Endodermal cell (in vitro differentiated cells): ENCODE data around the gene CDH4. TPM values are rescaled to one million over a fixed set of nuclear protein-coding genes. Genes with fewer than 3 reads are reported as not detected.

Experiments used
- DNase-seq: peaks from one replicate; pipeline ENCODE4 v3.0.0-alpha.2; 2017
- H3K27ac ChIP-seq: 2 replicates; pipeline ENCODE4 v1.5.1; 2013; ENCODE audit warnings: mild to moderate bottlenecking, low read depth, low read length, moderate library complexity
- H3K27me3 ChIP-seq: 2 replicates; pipeline ENCODE4 v1.6.1; 2013; ENCODE audit warnings: mild to moderate bottlenecking, low read length, moderate library complexity; ENCODE audit not compliant: insufficient read depth, control insufficient read depth, poor library complexity, severe bottlenecking
- H3K36me3 ChIP-seq: 2 replicates; pipeline ENCODE4 v1.7.0; 2013; ENCODE audit warnings: mild to moderate bottlenecking, low read length, moderate library complexity; ENCODE audit not compliant: control insufficient read depth, insufficient read depth
- H3K4me1 ChIP-seq: one replicate; pipeline ENCODE4 v1.7.0; 2013; ENCODE audit warnings: low read length; ENCODE audit not compliant: control insufficient read depth, insufficient read depth
- H3K4me3 ChIP-seq: 2 replicates; pipeline ENCODE4 v1.5.1; 2013; ENCODE audit warnings: mild to moderate bottlenecking, low read length, moderate library complexity
- H3K9ac ChIP-seq: 2 replicates; pipeline ENCODE4 v1.6.1; 2013; ENCODE audit warnings: mild to moderate bottlenecking, low read length, moderate library complexity; ENCODE audit not compliant: poor library complexity, severe bottlenecking; ENCODE audit errors: extremely low read depth
- H3K9me3 ChIP-seq: 2 replicates; pipeline ENCODE4 v1.6.1; 2013; ENCODE audit warnings: mild to moderate bottlenecking, low read length, moderate library complexity; ENCODE audit not compliant: control insufficient read depth
- H3K27ac Mint-ChIP-seq: 2 replicates; pipeline ENCODE4 v1.8.0; 2020; ENCODE audit warnings: mixed read lengths
- H3K27me3 Mint-ChIP-seq: 2 replicates; pipeline ENCODE4 v1.8.0; 2021; ENCODE audit warnings: mild to moderate bottlenecking, mixed read lengths; ENCODE audit not compliant: insufficient read depth
- H3K36me3 Mint-ChIP-seq: 2 replicates; pipeline ENCODE4 v1.8.0; 2020; ENCODE audit warnings: low read depth, mixed read lengths
- H3K4me1 Mint-ChIP-seq: 2 replicates; pipeline ENCODE4 v1.8.0; 2020; ENCODE audit warnings: mixed read lengths
- H3K4me3 Mint-ChIP-seq: 2 replicates; pipeline ENCODE4 v1.8.0; 2020; ENCODE audit warnings: mild to moderate bottlenecking, moderate library complexity, mixed read lengths
- H3K9me3 Mint-ChIP-seq: 2 replicates; pipeline ENCODE4 v1.8.0; 2020; ENCODE audit warnings: mild to moderate bottlenecking, mixed read lengths
- CTCF ChIP-seq: fragments of 200-600 bp; sonication (generic); conservative IDR thresholded peaks from 2 replicates; pipeline ENCODE4 v1.5.0; 2021; ENCODE audit warnings: antibody characterized with exemption, mild to moderate bottlenecking
- WGBS, 2 experiments: methylation state at CpG; one replicate each; pipeline versions ENCODE4 v1.1.5 to v1.1.7; 2013; ENCODE audit warnings: missing lambda C conversion rate in 2 of 2, mixed read lengths in 1 of 2; ENCODE audit not compliant: insufficient coverage in 1 of 2, insufficient read length in 1 of 2; 5-methylcytosine and 5-hydroxymethylcytosine counted together
- total RNA-seq, 2 donors: library from RNA; stranded (reverse); fragmentation: NEBNext Ultra II Directional in 1 of 2; extraction: Animal tissue kit (Norgen Biotek cat#: 25700) in 1 of 2; gene quantifications; 2 replicates in 1 of 2; 3 replicates in 1 of 2; pipeline ENCODE4 v1.2.1, GENCODE V29; 2021

CDH4 gene
- total RNA-seq, 2 donors from 2014 or later = 1.8 to 5.8 TPM

DNA sequence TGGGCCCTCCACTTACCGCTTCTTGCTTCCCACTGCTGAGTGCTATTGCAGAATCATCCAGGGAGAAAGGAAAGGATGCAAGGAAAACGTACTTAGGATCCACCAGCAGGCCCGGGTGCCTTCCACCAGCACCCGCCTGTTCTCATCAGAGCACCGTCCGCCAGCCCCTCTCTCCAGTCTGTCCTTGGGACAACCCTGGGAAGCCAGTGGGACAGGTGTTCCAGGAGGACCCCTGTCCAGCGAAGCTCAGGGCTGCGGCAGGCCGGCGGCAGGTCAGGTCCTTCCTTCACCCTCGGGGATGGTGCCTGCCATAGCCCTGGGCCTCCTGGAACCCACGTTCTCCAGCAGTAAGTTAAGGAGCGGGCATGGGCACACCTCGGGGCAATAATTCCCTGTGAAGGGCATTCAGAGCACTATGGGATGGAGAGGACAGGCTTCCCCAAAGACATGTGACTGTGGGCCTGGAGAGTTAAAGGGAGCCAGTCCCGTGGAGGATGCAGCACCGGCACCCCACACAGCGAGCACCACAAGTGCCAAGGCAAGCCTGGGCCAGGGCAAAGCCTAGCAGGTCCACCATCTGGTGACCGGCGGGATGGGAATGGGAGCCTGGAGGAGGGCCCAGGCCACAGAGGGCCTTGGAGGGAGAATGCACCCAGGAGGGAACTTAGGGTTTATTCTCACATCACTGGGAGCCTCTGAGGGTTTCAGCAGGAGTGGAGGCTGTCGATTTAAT is 416.9 kb downstream of the CDH4 start:
- H3K4me1 Mint-ChIP-seq = no peaks in the 10 kb centered on the region
- TF ChIP-seq CTCF = no peak
- H3K4me3 Mint-ChIP-seq = no peak overlapping the region
- no peaks in the 10 kb centered on the region for H3K36me3 ChIP-seq
- no peaks in the 10 kb centered on the region for H3K36me3 Mint-ChIP-seq
- no peaks in the 10 kb centered on the region for H3K4me1 ChIP-seq
- H3K9ac ChIP-seq = no peak overlapping the region
- H3K9me3 Mint-ChIP-seq = no peaks in the 10 kb centered on the region
- no peaks in the 10 kb centered on the region for H3K9me3 ChIP-seq
- 89 to 97% methylated on average over 18 to 20 of the region's 20 CpGs for WGBS, 2 experiments
- H3K27ac ChIP-seq = no peak overlapping the region
- no peaks in the 10 kb centered on the region for H3K27me3 ChIP-seq
- no peak for DNase-seq
- no peak overlapping the region for H3K27ac Mint-ChIP-seq
- H3K4me3 ChIP-seq = no peak overlapping the region
- H3K27me3 Mint-ChIP-seq = peaks cover 49% of the 10 kb centered on the region

DNA sequence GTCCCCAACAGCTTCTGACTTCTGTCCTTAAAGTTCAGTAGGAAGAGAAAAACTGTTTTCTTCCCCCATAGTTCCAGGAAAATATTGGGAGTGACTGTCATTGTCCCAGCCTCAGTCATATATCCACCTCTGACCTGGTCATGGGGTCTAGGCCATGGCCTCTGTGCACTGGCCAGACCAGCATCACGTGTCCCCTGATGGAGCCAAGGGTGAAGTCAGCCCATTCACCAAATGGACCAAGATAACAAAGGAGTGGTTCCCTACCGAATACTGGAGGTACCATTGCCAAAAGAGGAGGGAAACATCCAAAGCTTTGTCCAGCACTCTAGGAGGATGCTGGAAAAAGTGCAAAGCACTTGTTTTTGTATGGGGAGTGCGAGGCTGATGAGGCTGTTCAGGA is 418.2 kb downstream of the CDH4 start:
- no peaks in the 10 kb centered on the region for H3K4me1 ChIP-seq
- Mint-ChIP-seq H3K36me3 (no peaks in the 10 kb centered on the region), H3K4me3 (no peak overlapping the region), H3K27me3 (peaks cover 50% of the 10 kb centered on the region), H3K27ac (no peak overlapping the region), H3K4me1 (no peaks in the 10 kb centered on the region), H3K9me3 (no peaks in the 10 kb centered on the region)
- H3K4me3 ChIP-seq = no peak overlapping the region
- no peak for DNase-seq
- no peak overlapping the region for H3K9ac ChIP-seq
- no peaks in the 10 kb centered on the region for H3K27me3 ChIP-seq
- no peak for TF ChIP-seq CTCF
- H3K9me3 ChIP-seq = no peaks in the 10 kb centered on the region
- WGBS, 2 experiments = 87 to 93% methylated on average over 3 of the region's 3 CpGs
- no peaks in the 10 kb centered on the region for H3K36me3 ChIP-seq
- H3K27ac ChIP-seq = no peak overlapping the region

- H3K27me3 ChIP-seq = no peaks in the 10 kb centered on the region
- H3K36me3 ChIP-seq = no peaks in the 10 kb centered on the region
- Mint-ChIP-seq H3K4me3 (no peak overlapping the region), H3K9me3 (no peaks in the 10 kb centered on the region), H3K27me3 (peaks cover 47% of the 10 kb centered on the region), H3K4me1 (peaks cover 2% of the 10 kb centered on the region), H3K36me3 (no peaks in the 10 kb centered on the region), H3K27ac (no peak overlapping the region)
- no peak for DNase-seq
- no peak overlapping the region for H3K4me3 ChIP-seq
- H3K4me1 ChIP-seq = no peaks in the 10 kb centered on the region
- no peak overlapping the region for H3K27ac ChIP-seq
- 92 to 94% methylated on average over 3 of the region's 3 CpGs for WGBS, 2 experiments
- no peak overlapping the region for H3K9ac ChIP-seq
- no peak for TF ChIP-seq CTCF
- H3K9me3 ChIP-seq = no peaks in the 10 kb centered on the region
These were observed 419.5 kb downstream of the CDH4 start for GRCh38 chr20:61671559-61671958.
